Neural cell (in vitro differentiated cells): Measurements from ENCODE around the gene MTX1. TPM values are rescaled to one million over a fixed set of nuclear protein-coding genes. Genes with fewer than 3 reads are reported as not detected.
A peak's percentile ranks its signal among the peaks of the same experiment; 100 is the strongest.

Experiments
- H2AFZ ChIP-seq: fragments of 200-600, 300-800 bp; sonication (generic), shearing (Covaris generic); 2 replicates; pipeline ENCODE4 v1.6.0; 2014; ENCODE audit warnings: low read depth, mild to moderate bottlenecking, antibody characterized with exemption, low read length, moderate library complexity
- H3F3A ChIP-seq: fragments of 200-600 bp; shearing (Covaris generic); 2 replicates; pipeline ENCODE4 v1.6.1; 2016; ENCODE audit warnings: mild to moderate bottlenecking, moderate library complexity, mixed read lengths, antibody characterized with exemption, low read length; ENCODE audit not compliant: insufficient read depth, poor library complexity, severe bottlenecking
- H3K27ac ChIP-seq: fragments of 200-600, 300-800 bp; sonication (generic), shearing (Covaris generic); 2 replicates; pipeline ENCODE4 v1.5.1; 2014; ENCODE audit warnings: mild to moderate bottlenecking, low read length, moderate library complexity
- H3K27me3 ChIP-seq: fragments of 300-800, 200-600 bp; sonication (generic), shearing (Covaris generic); 2 replicates; pipeline ENCODE4 v1.6.0; 2014; ENCODE audit warnings: mild to moderate bottlenecking, low read depth, low read length, moderate library complexity; ENCODE audit not compliant: insufficient read depth
- H3K36me3 ChIP-seq: fragments of 300-800, 200-600 bp; sonication (generic), shearing (Covaris generic); 2 replicates; pipeline ENCODE4 v1.5.1; 2014; ENCODE audit warnings: mild to moderate bottlenecking, antibody characterized with exemption, low read length, moderate library complexity; ENCODE audit not compliant: insufficient read depth
- H3K4me2 ChIP-seq: fragments of 300-800, 200-600 bp; sonication (generic), shearing (Covaris generic); 2 replicates; pipeline ENCODE4 v1.6.0; 2014; ENCODE audit warnings: mild to moderate bottlenecking, low read length
- H3K4me3 ChIP-seq: fragments of 300-800, 200-600 bp; sonication (generic), shearing (Covaris generic); 2 replicates; pipeline ENCODE4 v1.5.1; 2014; ENCODE audit warnings: mild to moderate bottlenecking, low read length, moderate library complexity
- H3K79me2 ChIP-seq: fragments of 200-600 bp; shearing (Covaris generic); replicated peaks from 2 replicates; pipeline ENCODE4 v1.6.0; 2014; ENCODE audit warnings: mild to moderate bottlenecking, low read length, moderate library complexity; ENCODE audit not compliant: insufficient read depth
- H3K9ac ChIP-seq: fragments of 300-800, 200-600 bp; sonication (generic), shearing (Covaris generic); 2 replicates; pipeline ENCODE4 v1.6.1; 2016; ENCODE audit warnings: mild to moderate bottlenecking, low read length, mixed read lengths
- H3K9me2 ChIP-seq: fragments of 200-600 bp; shearing (Covaris generic); 2 replicates; pipeline ENCODE4 v1.6.1; 2016; ENCODE audit warnings: mild to moderate bottlenecking, low read length, mixed read lengths; ENCODE audit not compliant: insufficient read depth
- H3K9me3 ChIP-seq: fragments of 200-600, 300-800 bp; sonication (generic), shearing (Covaris generic); 2 replicates; pipeline ENCODE4 v1.6.1; 2016; ENCODE audit warnings: mild to moderate bottlenecking, mixed run types, low read length, moderate library complexity, mixed read lengths
- H4K20me1 ChIP-seq: fragments of 200-600 bp; shearing (Covaris generic); 2 replicates; pipeline ENCODE4 v1.6.1; 2016; ENCODE audit warnings: mild to moderate bottlenecking, mixed run types; ENCODE audit not compliant: insufficient read depth
- CTCF ChIP-seq: fragments of 450-650 bp; IDR thresholded peaks from 2 replicates; pipeline ENCODE4 v1.5.1; 2014; ENCODE audit warnings: antibody characterized with exemption, mild to moderate bottlenecking, moderate library complexity; ENCODE audit not compliant: poor library complexity, severe bottlenecking
- EP300 ChIP-seq: fragments of 450-650 bp; conservative IDR thresholded peaks from 2 replicates; pipeline ENCODE4 v1.6.1; 2014; ENCODE audit warnings: antibody characterized with exemption, mild to moderate bottlenecking, moderate library complexity; ENCODE audit not compliant: poor library complexity, severe bottlenecking
- EZH2 ChIP-seq: fragments of 200-600, 300-800 bp; shearing (Covaris generic), sonication (generic); IDR thresholded peaks from 2 replicates; pipeline ENCODE4 v1.6.1; 2014; ENCODE audit warnings: antibody characterized with exemption, low read length, borderline replicate concordance, mild to moderate bottlenecking; ENCODE audit not compliant: insufficient read depth, poor library complexity, severe bottlenecking
- MXI1 ChIP-seq: fragments of 450-650 bp; conservative IDR thresholded peaks from 2 replicates; pipeline ENCODE4 v1.6.1; 2014; ENCODE audit warnings: antibody characterized with exemption, mild to moderate bottlenecking; ENCODE audit not compliant: poor library complexity, severe bottlenecking
- POLR2AphosphoS5 ChIP-seq: IDR thresholded peaks from 2 replicates; pipeline ENCODE4 v1.6.1; 2012
- RAD21 ChIP-seq: fragments of 450-650 bp; conservative IDR thresholded peaks from 2 replicates; pipeline ENCODE4 v1.6.1; 2014; ENCODE audit warnings: antibody characterized with exemption, mild to moderate bottlenecking, moderate library complexity
- REST ChIP-seq: IDR thresholded peaks from 2 replicates; pipeline ENCODE4 v1.6.1; 2012; ENCODE audit warnings: borderline replicate concordance
- SMC3 ChIP-seq: fragments of 450-650 bp; conservative IDR thresholded peaks from 2 replicates; pipeline ENCODE4 v1.6.1; 2014; ENCODE audit warnings: antibody characterized with exemption, mild to moderate bottlenecking, moderate library complexity; ENCODE audit not compliant: poor library complexity
- TAF1 ChIP-seq: IDR thresholded peaks from 2 replicates; pipeline ENCODE4 v1.6.1; 2012; ENCODE audit warnings: low read depth
- polyA plus RNA-seq: library from polyadenylated mRNA; depleted of rRNA; stranded (reverse); fragments of >200 nt; gene quantifications from 2 replicates; pipeline ENCODE4 v1.2.3, GENCODE V29; 2014

The MTX1 gene
- polyA plus RNA-seq, 1 donor from 2014 or later: 55.0 TPM

- Histone ChIP-seq H3K4me2 (peak overlapping the region; percentile 91), H3K9me2 (no peaks in the 10 kb centered on the region), H3F3A (no peaks in the 10 kb centered on the region), H3K36me3 (no peaks in the 10 kb centered on the region), H3K27me3 (no peaks in the 10 kb centered on the region), H3K27ac (peak overlapping the region; percentile 91), H2AFZ (no peak overlapping the region), H3K9me3 (no peaks in the 10 kb centered on the region), H3K79me2 (peaks cover 35% of the 10 kb centered on the region), H3K4me3 (peak overlapping the region; percentile 68), H4K20me1 (no peaks in the 10 kb centered on the region), H3K9ac (peak overlapping the region; percentile 78)
- no peak for TF ChIP-seq SMC3
- TF ChIP-seq TAF1: no peak
- TF ChIP-seq MXI1: no peak
- TF ChIP-seq RAD21: no peak
- TF ChIP-seq EP300: no peak
- TF ChIP-seq CTCF: no peak
- no peak for TF ChIP-seq REST
- TF ChIP-seq POLR2AphosphoS5: no peak
Measured at GRCh38 chr1:155195201-155196102, 13.0 kb upstream of the MTX1 start.

- Histone ChIP-seq H3K4me3 (peak overlapping the region; percentile 68), H3F3A (no peaks in the 10 kb centered on the region), H3K27ac (peak overlapping the region; percentile 91), H3K4me2 (peak overlapping the region; percentile 91), H2AFZ (no peak overlapping the region), H3K27me3 (no peaks in the 10 kb centered on the region), H3K79me2 (peaks cover 35% of the 10 kb centered on the region), H3K9me2 (no peaks in the 10 kb centered on the region), H3K9me3 (no peaks in the 10 kb centered on the region), H4K20me1 (no peaks in the 10 kb centered on the region), H3K36me3 (no peaks in the 10 kb centered on the region), H3K9ac (peak overlapping the region; percentile 78)
- TF ChIP-seq MXI1 (no peak), SMC3 (no peak), REST (no peak), EZH2 (no peak), RAD21 (no peak), POLR2AphosphoS5 (no peak), CTCF (no peak), TAF1 (no peak), EP300 (no peak)
Measured at GRCh38 chr1:155196103-155196892, 12.2 kb upstream of the MTX1 start.
